GM18526 (cell line): ENCODE measurements around the gene STK38L.

Experiments used
- POLR2A ChIP-seq: IDR thresholded peaks from 3 replicates; pipeline ENCODE4 v1.6.1; 2011; ENCODE audit not compliant: insufficient read length; ENCODE audit errors: extremely low read depth

STK38L gene

GRCh38 chr12:27217590-27217989 lies 26.5 kb upstream of the STK38L start:
- TF ChIP-seq POLR2A = no peak

- no peak for TF ChIP-seq POLR2A
Measured at GRCh38 chr12:27219693-27220054, 24.4 kb upstream of the STK38L start.

GRCh38 chr12:27220055-27220987 lies 23.8 kb upstream of the STK38L start:
- no peak for TF ChIP-seq POLR2A

- TF ChIP-seq POLR2A = no peak
Measured at GRCh38 chr12:27220988-27221345, 23.1 kb upstream of the STK38L start.

GRCh38 chr12:27221625-27222387 lies 22.3 kb upstream of the STK38L start:
- no peak for TF ChIP-seq POLR2A

- no peak for TF ChIP-seq POLR2A
Measured at GRCh38 chr12:27226407-27226929, 17.6 kb upstream of the STK38L start.

GRCh38 chr12:27229367-27229766 lies 14.7 kb upstream of the STK38L start:
- TF ChIP-seq POLR2A = no peak

GRCh38 chr12:27233814-27234213 lies 10.3 kb upstream of the STK38L start:
- TF ChIP-seq POLR2A = no peak

- TF ChIP-seq POLR2A = no peak
Measured at GRCh38 chr12:27236498-27236897, 7.6 kb upstream of the STK38L start.

GRCh38 chr12:27237790-27238771 lies 6.0 kb upstream of the STK38L start:
- TF ChIP-seq POLR2A = no peak

GRCh38 chr12:27243006-27243405 lies 1.1 kb upstream of the STK38L start:
- TF ChIP-seq POLR2A = no peak

GRCh38 chr12:27244689-27245488 lies 803 bp downstream of the STK38L start:
- no peak for TF ChIP-seq POLR2A

- TF ChIP-seq POLR2A = no peak
Measured at GRCh38 chr12:27246141-27246540, 2.1 kb downstream of the STK38L start.

- no peak for TF ChIP-seq POLR2A
Measured at GRCh38 chr12:27246774-27247173, 2.7 kb downstream of the STK38L start.
